Endodermal cell (in vitro differentiated cells): Measurements from ENCODE around the gene ORC5. TPM values are rescaled to one million over a fixed set of nuclear protein-coding genes. Genes with fewer than 3 reads are reported as not detected.

Source experiments
- DNase-seq: peaks from one replicate; pipeline ENCODE4 v3.0.0-alpha.2; 2017
- H3K27ac ChIP-seq: 2 replicates; pipeline ENCODE4 v1.5.1; 2013; ENCODE audit warnings: mild to moderate bottlenecking, low read depth, low read length, moderate library complexity
- H3K27me3 ChIP-seq: 2 replicates; pipeline ENCODE4 v1.6.1; 2013; ENCODE audit warnings: mild to moderate bottlenecking, low read length, moderate library complexity; ENCODE audit not compliant: insufficient read depth, control insufficient read depth, poor library complexity, severe bottlenecking
- H3K36me3 ChIP-seq: 2 replicates; pipeline ENCODE4 v1.7.0; 2013; ENCODE audit warnings: mild to moderate bottlenecking, low read length, moderate library complexity; ENCODE audit not compliant: control insufficient read depth, insufficient read depth
- H3K4me1 ChIP-seq: one replicate; pipeline ENCODE4 v1.7.0; 2013; ENCODE audit warnings: low read length; ENCODE audit not compliant: control insufficient read depth, insufficient read depth
- H3K4me3 ChIP-seq: 2 replicates; pipeline ENCODE4 v1.5.1; 2013; ENCODE audit warnings: mild to moderate bottlenecking, low read length, moderate library complexity
- H3K9ac ChIP-seq: 2 replicates; pipeline ENCODE4 v1.6.1; 2013; ENCODE audit warnings: mild to moderate bottlenecking, low read length, moderate library complexity; ENCODE audit not compliant: poor library complexity, severe bottlenecking; ENCODE audit errors: extremely low read depth
- H3K9me3 ChIP-seq: 2 replicates; pipeline ENCODE4 v1.6.1; 2013; ENCODE audit warnings: mild to moderate bottlenecking, low read length, moderate library complexity; ENCODE audit not compliant: control insufficient read depth
- H3K27ac Mint-ChIP-seq: 2 replicates; pipeline ENCODE4 v1.8.0; 2020; ENCODE audit warnings: mixed read lengths
- H3K27me3 Mint-ChIP-seq: 2 replicates; pipeline ENCODE4 v1.8.0; 2021; ENCODE audit warnings: mild to moderate bottlenecking, mixed read lengths; ENCODE audit not compliant: insufficient read depth
- H3K36me3 Mint-ChIP-seq: 2 replicates; pipeline ENCODE4 v1.8.0; 2020; ENCODE audit warnings: low read depth, mixed read lengths
- H3K4me1 Mint-ChIP-seq: 2 replicates; pipeline ENCODE4 v1.8.0; 2020; ENCODE audit warnings: mixed read lengths
- H3K4me3 Mint-ChIP-seq: 2 replicates; pipeline ENCODE4 v1.8.0; 2020; ENCODE audit warnings: mild to moderate bottlenecking, moderate library complexity, mixed read lengths
- H3K9me3 Mint-ChIP-seq: 2 replicates; pipeline ENCODE4 v1.8.0; 2020; ENCODE audit warnings: mild to moderate bottlenecking, mixed read lengths
- CTCF ChIP-seq: fragments of 200-600 bp; sonication (generic); conservative IDR thresholded peaks from 2 replicates; pipeline ENCODE4 v1.5.0; 2021; ENCODE audit warnings: antibody characterized with exemption, mild to moderate bottlenecking
- WGBS, 2 experiments: methylation state at CpG; one replicate each; pipeline versions ENCODE4 v1.1.5 to v1.1.7; 2013; ENCODE audit warnings: missing lambda C conversion rate in 2 of 2, mixed read lengths in 1 of 2; ENCODE audit not compliant: insufficient coverage in 1 of 2, insufficient read length in 1 of 2; 5-methylcytosine and 5-hydroxymethylcytosine counted together
- total RNA-seq, 2 donors: library from RNA; stranded (reverse); fragmentation: NEBNext Ultra II Directional in 1 of 2; extraction: Animal tissue kit (Norgen Biotek cat#: 25700) in 1 of 2; gene quantifications; 2 replicates in 1 of 2; 3 replicates in 1 of 2; pipeline ENCODE4 v1.2.1, GENCODE V29; 2021

ORC5 gene
- total RNA-seq, 2 donors from 2014 or later = 22.5 to 22.7 TPM

GRCh38 chr7:104112623-104113022, 95.2 kb downstream of the ORC5 start:
- H3K9me3 Mint-ChIP-seq = no peaks in the 10 kb centered on the region
- H3K27me3 ChIP-seq = no peaks in the 10 kb centered on the region
- H3K27ac Mint-ChIP-seq = no peak overlapping the region
- H3K4me3 ChIP-seq = no peak overlapping the region
- H3K4me3 Mint-ChIP-seq = no peak overlapping the region
- DNase-seq = no peak
- no peaks in the 10 kb centered on the region for H3K27me3 Mint-ChIP-seq
- no peak for TF ChIP-seq CTCF
- H3K4me1 ChIP-seq = peaks cover 4% of the 10 kb centered on the region
- H3K4me1 Mint-ChIP-seq = peaks cover 17% of the 10 kb centered on the region
- H3K36me3 Mint-ChIP-seq = no peaks in the 10 kb centered on the region
- no peaks in the 10 kb centered on the region for H3K9me3 ChIP-seq
- no peaks in the 10 kb centered on the region for H3K36me3 ChIP-seq
- no peak overlapping the region for H3K9ac ChIP-seq
- H3K27ac ChIP-seq = no peak overlapping the region
- 89 to 100% methylated on average over 1 of the region's 1 CpG for WGBS, 2 experiments

GRCh38 chr7:104111271-104111670, 96.5 kb downstream of the ORC5 start:
- no peaks in the 10 kb centered on the region for H3K9me3 ChIP-seq
- no peak for DNase-seq
- Mint-ChIP-seq H3K4me3 (no peak overlapping the region), H3K4me1 (peaks cover 17% of the 10 kb centered on the region), H3K9me3 (peaks cover 2% of the 10 kb centered on the region), H3K27me3 (no peaks in the 10 kb centered on the region), H3K36me3 (no peaks in the 10 kb centered on the region), H3K27ac (no peak overlapping the region)
- H3K27ac ChIP-seq = no peak overlapping the region
- 86 to 87% methylated on average over 1 to 2 of the region's 2 CpGs for WGBS, 2 experiments
- no peak overlapping the region for H3K4me3 ChIP-seq
- no peak overlapping the region for H3K9ac ChIP-seq
- H3K36me3 ChIP-seq = no peaks in the 10 kb centered on the region
- no peaks in the 10 kb centered on the region for H3K27me3 ChIP-seq
- H3K4me1 ChIP-seq = peaks cover 4% of the 10 kb centered on the region
- no peak for TF ChIP-seq CTCF

GRCh38 chr7:104106108-104106905, 101.5 kb downstream of the ORC5 start:
- TF ChIP-seq CTCF = peak; percentile 22
- no peak overlapping the region for H3K4me3 ChIP-seq
- no peak for DNase-seq
- no peak overlapping the region for H3K9ac ChIP-seq
- H3K27me3 ChIP-seq = no peaks in the 10 kb centered on the region
- Mint-ChIP-seq H3K27ac (no peak overlapping the region), H3K4me1 (peaks cover 6% of the 10 kb centered on the region), H3K9me3 (peaks cover 2% of the 10 kb centered on the region), H3K36me3 (no peaks in the 10 kb centered on the region), H3K4me3 (no peak overlapping the region), H3K27me3 (no peaks in the 10 kb centered on the region)
- H3K4me1 ChIP-seq = peaks cover 4% of the 10 kb centered on the region
- WGBS, 2 experiments = 92 to 100% methylated on average over 2 to 3 of the region's 3 CpGs
- H3K36me3 ChIP-seq = no peaks in the 10 kb centered on the region
- no peaks in the 10 kb centered on the region for H3K9me3 ChIP-seq
- H3K27ac ChIP-seq = no peak overlapping the region
